ENCODE results near the gene FOXO3B. TPM values are rescaled to one million over a fixed set of nuclear protein-coding genes. Genes with fewer than 3 reads are reported as not detected.
A peak's percentile ranks its signal among the peaks of the same experiment; 100 is the strongest.
"Not testable (repeated sequence)": the region's sequence is repeated elsewhere in the genome, so short reads cannot be mapped to it uniquely, and the experiment has no call there.

Gene FOXO3B
- total RNA-seq, 4 donors from 2014 or later: 1.5 to 17.6 (median 9.8) TPM

GRCh38 chr17:18695143-18695542, 13.0 kb upstream of the FOXO3B start:
- H3K36me3 ChIP-seq; H3K27me3 ChIP-seq; DNase-seq; H3K9me3 ChIP-seq; H3K4me3 ChIP-seq; intact Hi-C loops (cut with DNase I; ENCODE audit: low total_unique reads); H3K27ac ChIP-seq; H3K4me1 ChIP-seq: not testable (repeated sequence)

- Histone ChIP-seq H3K27ac (peak overlapping the region in 1 of 2 donors; percentile 68), H3K4me3 (peak overlapping the region; percentile 48 to 54)
- H3K4me1 ChIP-seq; DNase-seq; H3K36me3 ChIP-seq; H3K27me3 ChIP-seq; H3K9me3 ChIP-seq; intact Hi-C loops (cut with DNase I; ENCODE audit: low total_unique reads): not testable (repeated sequence)
Measured at GRCh38 chr17:18682668-18683067, 554 bp upstream of the FOXO3B start.

- H3K4me3 ChIP-seq; H3K27me3 ChIP-seq; H3K4me1 ChIP-seq; H3K27ac ChIP-seq; intact Hi-C loops (cut with DNase I; ENCODE audit: low total_unique reads); DNase-seq; H3K9me3 ChIP-seq; H3K36me3 ChIP-seq: not testable (repeated sequence)
Measured at GRCh38 chr17:18677381-18677780, 4.7 kb downstream of the FOXO3B start.

- H3K4me3 ChIP-seq; H3K36me3 ChIP-seq; DNase-seq; intact Hi-C loops (cut with DNase I; ENCODE audit: low total_unique reads); H3K27me3 ChIP-seq; H3K4me1 ChIP-seq; H3K9me3 ChIP-seq; H3K27ac ChIP-seq: not testable (repeated sequence)
Measured at GRCh38 chr17:18676928-18677327, 5.2 kb downstream of the FOXO3B start.

GRCh38 chr17:18672395-18673227, 9.5 kb downstream of the FOXO3B start:
- H3K27me3 ChIP-seq; H3K4me3 ChIP-seq; H3K4me1 ChIP-seq; DNase-seq; H3K27ac ChIP-seq; H3K9me3 ChIP-seq; H3K36me3 ChIP-seq; intact Hi-C loops (cut with DNase I; ENCODE audit: low total_unique reads): not testable (repeated sequence)

- intact Hi-C loops (cut with DNase I; ENCODE audit: low total_unique reads): not testable (repeated sequence)
Measured at GRCh38 chr17:18668625-18669024, 13.5 kb downstream of the FOXO3B start.

GRCh38 chr17:18667535-18667934, 14.6 kb downstream of the FOXO3B start:
- H3K36me3 ChIP-seq: not testable (repeated sequence)

More at GRCh38 chr17:18668625-18669024, 13.5 kb downstream of the FOXO3B start:
- H3K4me3 ChIP-seq, DNase-seq, H3K36me3 ChIP-seq, H3K9me3 ChIP-seq, H3K4me1 ChIP-seq, H3K27me3 ChIP-seq, H3K27ac ChIP-seq: not testable (repeated sequence)

GRCh38 chr17:18666326-18666725, 15.8 kb downstream of the FOXO3B start:
- H3K36me3 ChIP-seq; H3K27me3 ChIP-seq; intact Hi-C loops (cut with DNase I; ENCODE audit: low total_unique reads); H3K4me3 ChIP-seq; H3K27ac ChIP-seq; H3K4me1 ChIP-seq; DNase-seq: not testable (repeated sequence)
- H3K9me3 ChIP-seq: peaks cover 0 to 15% of the 10 kb centered on the region in 2 donors

More at GRCh38 chr17:18667535-18667934, 14.6 kb downstream of the FOXO3B start:
- intact Hi-C loops (cut with DNase I; ENCODE audit: low total_unique reads); H3K4me1 ChIP-seq; H3K9me3 ChIP-seq; H3K4me3 ChIP-seq; H3K27ac ChIP-seq; H3K27me3 ChIP-seq; DNase-seq: not testable (repeated sequence)

GRCh38 chr17:18661924-18662624, 20.0 kb downstream of the FOXO3B start:
- intact Hi-C loops (cut with DNase I; ENCODE audit: low total_unique reads); H3K36me3 ChIP-seq; H3K27me3 ChIP-seq; H3K4me3 ChIP-seq; H3K27ac ChIP-seq; DNase-seq; H3K4me1 ChIP-seq: not testable (repeated sequence)
- H3K9me3 ChIP-seq: peaks cover 0 to 19% of the 10 kb centered on the region in 2 donors

GRCh38 chr17:18650094-18650493, 32.0 kb downstream of the FOXO3B start:
- H3K27ac ChIP-seq; H3K4me3 ChIP-seq; H3K9me3 ChIP-seq; H3K36me3 ChIP-seq; H3K27me3 ChIP-seq; H3K4me1 ChIP-seq; DNase-seq; intact Hi-C loops (cut with DNase I; ENCODE audit: low total_unique reads): not testable (repeated sequence)

- DNase-seq; H3K9me3 ChIP-seq; H3K4me1 ChIP-seq; H3K27me3 ChIP-seq; H3K4me3 ChIP-seq; H3K36me3 ChIP-seq; H3K27ac ChIP-seq; intact Hi-C loops (cut with DNase I; ENCODE audit: low total_unique reads): not testable (repeated sequence)
Measured at GRCh38 chr17:18644291-18644690, 37.8 kb downstream of the FOXO3B start, which contains the start of gene TBC1D28. Gene TBC1D28 (minus strand): TSS chr17:18644391. CDS start chr17:18641352, 3,039 bp downstream.

GRCh38 chr17:18643124-18643523, 39.0 kb downstream of the FOXO3B start:
- intact Hi-C loops (cut with DNase I; ENCODE audit: low total_unique reads); H3K36me3 ChIP-seq; H3K27ac ChIP-seq; H3K27me3 ChIP-seq; DNase-seq; H3K9me3 ChIP-seq; H3K4me1 ChIP-seq; H3K4me3 ChIP-seq: not testable (repeated sequence)

GRCh38 chr17:18638357-18638756, 43.8 kb downstream of the FOXO3B start:
- H3K36me3 ChIP-seq; H3K9me3 ChIP-seq; H3K4me1 ChIP-seq; H3K27me3 ChIP-seq; H3K4me3 ChIP-seq; DNase-seq; H3K27ac ChIP-seq; intact Hi-C loops (cut with DNase I; ENCODE audit: low total_unique reads): not testable (repeated sequence)
